Measurements from ENCODE around the gene IFT80. TPM values are rescaled to one million over a fixed set of nuclear protein-coding genes. Genes with fewer than 3 reads are reported as not detected.
"Not testable (repeated sequence)": the region's sequence is repeated elsewhere in the genome, so short reads cannot be mapped to it uniquely, and the experiment has no call there.

IFT80 gene
- total and polyA plus RNA-seq, 2 donors (not counting 3 experiments of a cell fraction or from before 2014, with no cell fraction given), result 7.3 to 22.5 TPM

GRCh38 chr3:160330109-160330508 lies 68.9 kb downstream of the IFT80 start:
- POLR2A ChIA-PET, result no interaction called here
- Histone ChIP-seq H3K27me3 (ENCODE audit: control insufficient read depth in 2 of 2, insufficient read depth in 2 of 2, low read length in 2 of 2) (no peaks in the 10 kb centered on the region), H3K79me2 (ENCODE audit: control insufficient read depth, insufficient read depth, low read length) (no peaks in the 10 kb centered on the region), H3K4me1 (ENCODE audit: control insufficient read depth, extremely low read depth, insufficient read depth, low read length) (peaks cover 6% of the 10 kb centered on the region), H3K36me3 (ENCODE audit: control insufficient read depth in 2 of 2, extremely low read depth in 1 of 2, insufficient read depth in 2 of 2, low read length in 2 of 2) (no peaks in the 10 kb centered on the region), H3K27ac (ENCODE audit: insufficient read depth, low read depth, low read length) (no peak overlapping the region), H3K9ac (replicated peaks; ENCODE audit: extremely low read depth, insufficient read depth, low read length) (no peak overlapping the region), H3K4me3 (replicated peaks in 1 of 3; ENCODE audit: insufficient read depth in 1 of 3, low read depth in 1 of 3, low read length in 3 of 3) (no peak overlapping the region), H3K4me2 (ENCODE audit: insufficient read depth, low read length) (no peak overlapping the region), H3K9me3 (replicated peaks; ENCODE audit: control insufficient read depth, insufficient read depth, low read length) (no peaks in the 10 kb centered on the region), H4K20me1 (replicated peaks; ENCODE audit: control insufficient read depth, extremely low read depth, insufficient read depth, low read length) (no peaks in the 10 kb centered on the region), H2AFZ (ENCODE audit: low read depth, low read length) (no peak overlapping the region), H3K9me1 (replicated peaks; ENCODE audit: control insufficient read depth, extremely low read depth, insufficient read depth, low read length) (no peaks in the 10 kb centered on the region)
- DNase-seq (ENCODE audit: low read depth, low spot score), result no peak
- TF ChIP-seq POLR2AphosphoS5 (IDR thresholded peaks at IDR 0.05; ENCODE audit: insufficient read depth, low read depth, low read length) (no peak), GATA2 (IDR thresholded peaks at IDR 0.05; ENCODE audit: insufficient read depth, insufficient read length, low read depth, low read length) (no peak), EZH2 (IDR thresholded peaks at IDR 0.05; ENCODE audit: borderline replicate concordance, low read depth, low read length, severe bottlenecking) (no peak), CTCF (IDR thresholded peaks at IDR 0.05; ENCODE audit: extremely low read depth in 1 of 2, insufficient read depth in 1 of 2, low read depth in 1 of 2, low read length in 2 of 2) (no peak), MYC (IDR thresholded peaks at IDR 0.05; ENCODE audit: low read depth, low read length) (no peak), FOS (IDR thresholded peaks at IDR 0.05; ENCODE audit: borderline replicate concordance, insufficient read depth, low read length) (no peak), JUN (IDR thresholded peaks at IDR 0.05; ENCODE audit: borderline replicate concordance, insufficient read depth, insufficient read length, low read depth) (no peak), MAX (IDR thresholded peaks at IDR 0.05; ENCODE audit: insufficient read depth, insufficient read length) (no peak), POLR2A (IDR thresholded peaks at IDR 0.05; ENCODE audit: low read depth, low read length) (no peak)
- dilution Hi-C loops (cut with MboI; ENCODE audit: extremely low pct_ligation_motif_present, low sequenced_read_pairs), result no loop called here
- BruUV-seq (replicated peaks), result no TSS peak
- FAIRE-seq, result no peak
- intact Hi-C loops (cut with micrococcal nuclease), result no loop called here
- CTCF ChIA-PET, result interaction anchor here (1.3 kb wide), 1 partner anchor 10 kb away, joined by 3 read pairs; no protein-coding TSS in a partner anchor

- H3K9me1 ChIP-seq (replicated peaks; ENCODE audit: control insufficient read depth, extremely low read depth, insufficient read depth, low read length); intact Hi-C loops (cut with micrococcal nuclease); H4K20me1 ChIP-seq (replicated peaks; ENCODE audit: control insufficient read depth, extremely low read depth, insufficient read depth, low read length); H3K27me3 ChIP-seq (ENCODE audit: control insufficient read depth in 2 of 2, insufficient read depth in 2 of 2, low read length in 2 of 2); FAIRE-seq; H3K4me1 ChIP-seq (ENCODE audit: control insufficient read depth, extremely low read depth, insufficient read depth, low read length); dilution Hi-C loops (cut with MboI; ENCODE audit: extremely low pct_ligation_motif_present, low sequenced_read_pairs); H2AFZ ChIP-seq (ENCODE audit: low read depth, low read length); BruUV-seq (replicated peaks); DNase-seq (ENCODE audit: low read depth, low spot score); H3K9me3 ChIP-seq (replicated peaks; ENCODE audit: control insufficient read depth, insufficient read depth, low read length); H3K79me2 ChIP-seq (ENCODE audit: control insufficient read depth, insufficient read depth, low read length); H3K4me3 ChIP-seq (replicated peaks in 1 of 3; ENCODE audit: insufficient read depth in 1 of 3, low read depth in 1 of 3, low read length in 3 of 3); H3K36me3 ChIP-seq (ENCODE audit: control insufficient read depth in 2 of 2, extremely low read depth in 1 of 2, insufficient read depth in 2 of 2, low read length in 2 of 2); POLR2A ChIA-PET; H3K9ac ChIP-seq (replicated peaks; ENCODE audit: extremely low read depth, insufficient read depth, low read length); H3K27ac ChIP-seq (ENCODE audit: insufficient read depth, low read depth, low read length); CTCF ChIA-PET; H3K4me2 ChIP-seq (ENCODE audit: insufficient read depth, low read length): not testable (repeated sequence)
Measured at GRCh38 chr3:160326286-160326685, 72.7 kb downstream of the IFT80 start.

- H3K4me3 ChIP-seq (replicated peaks in 1 of 3; ENCODE audit: insufficient read depth in 1 of 3, low read depth in 1 of 3, low read length in 3 of 3); H3K9me1 ChIP-seq (replicated peaks; ENCODE audit: control insufficient read depth, extremely low read depth, insufficient read depth, low read length); DNase-seq (ENCODE audit: low read depth, low spot score); H3K9ac ChIP-seq (replicated peaks; ENCODE audit: extremely low read depth, insufficient read depth, low read length); H3K27me3 ChIP-seq (ENCODE audit: control insufficient read depth in 2 of 2, insufficient read depth in 2 of 2, low read length in 2 of 2); POLR2A ChIA-PET; H3K79me2 ChIP-seq (ENCODE audit: control insufficient read depth, insufficient read depth, low read length); H4K20me1 ChIP-seq (replicated peaks; ENCODE audit: control insufficient read depth, extremely low read depth, insufficient read depth, low read length); CTCF ChIA-PET; H3K27ac ChIP-seq (ENCODE audit: insufficient read depth, low read depth, low read length); H3K36me3 ChIP-seq (ENCODE audit: control insufficient read depth in 2 of 2, extremely low read depth in 1 of 2, insufficient read depth in 2 of 2, low read length in 2 of 2); dilution Hi-C loops (cut with MboI; ENCODE audit: extremely low pct_ligation_motif_present, low sequenced_read_pairs); BruUV-seq (replicated peaks); intact Hi-C loops (cut with micrococcal nuclease); FAIRE-seq; H3K9me3 ChIP-seq (replicated peaks; ENCODE audit: control insufficient read depth, insufficient read depth, low read length); H3K4me1 ChIP-seq (ENCODE audit: control insufficient read depth, extremely low read depth, insufficient read depth, low read length); H2AFZ ChIP-seq (ENCODE audit: low read depth, low read length); H3K4me2 ChIP-seq (ENCODE audit: insufficient read depth, low read length): not testable (repeated sequence)
Measured at GRCh38 chr3:160321821-160322220, 77.2 kb downstream of the IFT80 start.

Data from endothelial cell of umbilical vein (primary cell).